MM.1S (cell line): ENCODE data around the gene GNRH2.

Source experiments
- CTCF ChIP-seq: fragments of 300-600 bp; sonication (generic); IDR thresholded peaks from 2 replicates; pipeline ENCODE4 v1.5.1; 2016; ENCODE audit warnings: antibody characterized with exemption, low read length, mixed read lengths
- EZH2phosphoT487 ChIP-seq: fragments of 300-600 bp; sonication (generic); IDR thresholded peaks from 2 replicates; pipeline ENCODE4 v1.6.1; 2018; ENCODE audit warnings: antibody characterized with exemption, low read length

GRCh38 chr20:3068075-3068474 lies 24.7 kb downstream of the GNRH2 start:
- TF ChIP-seq CTCF, result no peak
- TF ChIP-seq EZH2phosphoT487, result no peak
